Loucy (cell line): ENCODE measurements around the gene NTPCR.

Experiments used
- H2AFZ ChIP-seq: fragments of 200-600 bp; sonication (generic); 2 replicates; pipeline ENCODE4 v1.6.0; 2016; ENCODE audit warnings: antibody characterized with exemption, mild to moderate bottlenecking, low read length, moderate library complexity
- H3F3A ChIP-seq: fragments of 200-600 bp; 2 replicates; pipeline ENCODE4 v1.6.0; 2016; ENCODE audit warnings: antibody characterized with exemption, low read depth, mild to moderate bottlenecking
- H3K27me3 ChIP-seq: fragments of 200-600 bp; sonication (generic); 2 replicates; pipeline ENCODE4 v1.6.1; 2014; ENCODE audit warnings: low read length, mild to moderate bottlenecking; ENCODE audit not compliant: insufficient read depth, poor library complexity, severe bottlenecking
- H3K36me3 ChIP-seq: fragments of 200-600 bp; sonication (generic); 2 replicates; pipeline ENCODE4 v1.6.1; 2016; ENCODE audit warnings: low read length; ENCODE audit not compliant: insufficient read depth
- H3K4me1 ChIP-seq: fragments of 200-600 bp; sonication (generic); 2 replicates; pipeline ENCODE4 v1.5.1; 2014; ENCODE audit warnings: low read length, mild to moderate bottlenecking; ENCODE audit not compliant: insufficient read depth, poor library complexity, severe bottlenecking
- H3K4me2 ChIP-seq: fragments of 200-600 bp; sonication (generic); 2 replicates; pipeline ENCODE4 v1.6.0; 2014; ENCODE audit warnings: antibody characterized with exemption, low read length, low read depth, mild to moderate bottlenecking; ENCODE audit not compliant: poor library complexity, severe bottlenecking
- H3K4me3 ChIP-seq: fragments of 200-600 bp; sonication (generic); 2 replicates; pipeline ENCODE4 v1.5.1; 2014; ENCODE audit warnings: low read length, mild to moderate bottlenecking, mixed read lengths; ENCODE audit not compliant: poor library complexity, severe bottlenecking
- H3K79me2 ChIP-seq: fragments of 200-600 bp; sonication (generic); 2 replicates; pipeline ENCODE4 v1.6.1; 2014; ENCODE audit warnings: low read length; ENCODE audit not compliant: insufficient read depth
- H3K9ac ChIP-seq: fragments of 200-600 bp; sonication (generic); 2 replicates; pipeline ENCODE4 v1.6.0; 2014; ENCODE audit warnings: mild to moderate bottlenecking, low read depth, low read length, moderate library complexity; ENCODE audit not compliant: poor library complexity, severe bottlenecking
- H3K9me2 ChIP-seq: fragments of 200-600 bp; sonication (generic); replicated peaks from 2 replicates; pipeline ENCODE4 v1.6.1; 2016; ENCODE audit warnings: low read depth, low read length, mixed read lengths
- H3K9me3 ChIP-seq: fragments of 200-600 bp; sonication (generic); 2 replicates; pipeline ENCODE4 v1.6.1; 2014; ENCODE audit warnings: mild to moderate bottlenecking, antibody characterized with exemption, low read length, low read depth; ENCODE audit not compliant: insufficient read depth
- H4K20me1 ChIP-seq: fragments of 200-600 bp; sonication (generic); 2 replicates; pipeline ENCODE4 v1.6.0; 2014; ENCODE audit warnings: antibody characterized with exemption, low read length, mild to moderate bottlenecking; ENCODE audit not compliant: insufficient read depth, poor library complexity, severe bottlenecking
- EZH2phosphoT487 ChIP-seq: fragments of 200-600 bp; IDR thresholded peaks from 2 replicates; pipeline ENCODE4 v1.6.1; 2018; ENCODE audit warnings: antibody characterized with exemption, mild to moderate bottlenecking, moderate library complexity, borderline replicate concordance
- TF ChIP-seq, protein P1 (sequence below): fragments of 200-600 bp; sonication (generic); conservative IDR thresholded peaks from 2 replicates; pipeline ENCODE4 v1.5.1; 2014; ENCODE audit warnings: mild to moderate bottlenecking, antibody characterized with exemption, low read length

NTPCR gene

DNA sequence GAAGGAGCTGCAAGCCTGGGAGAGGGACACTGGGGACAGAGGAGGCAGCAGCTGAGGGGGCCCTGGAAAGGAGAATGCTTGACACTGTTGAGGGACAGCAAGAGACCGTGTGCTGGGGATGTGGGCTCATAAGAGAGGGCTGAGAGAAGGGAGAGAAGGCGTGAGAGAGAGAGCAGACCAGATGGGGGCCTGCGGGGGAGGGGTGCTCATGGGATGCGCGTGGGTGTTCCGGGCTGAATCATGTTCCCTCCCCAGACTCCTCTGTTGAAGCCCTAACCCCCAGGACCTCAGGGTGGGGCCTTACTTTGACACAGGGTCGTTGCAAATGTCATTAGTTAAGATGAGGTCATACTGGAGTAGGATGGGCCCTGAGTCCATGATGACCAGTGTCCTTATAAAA, 40.8 kb downstream of the NTPCR start:
- Histone ChIP-seq H4K20me1 (no peaks in the 10 kb centered on the region), H2AFZ (no peak overlapping the region), H3K4me2 (no peak overlapping the region), H3K36me3 (peaks cover 16% of the 10 kb centered on the region), H3F3A (no peaks in the 10 kb centered on the region), H3K27me3 (no peaks in the 10 kb centered on the region), H3K79me2 (no peaks in the 10 kb centered on the region), H3K9me2 (no peaks in the 10 kb centered on the region), H3K4me1 (peaks cover 10% of the 10 kb centered on the region), H3K4me3 (no peak overlapping the region), H3K9me3 (peaks cover 9% of the 10 kb centered on the region; the same call in 1 of the 2 replicates), H3K9ac (no peak overlapping the region)
- no peak for TF ChIP-seq EZH2phosphoT487
- TF ChIP-seq, protein P1, sequence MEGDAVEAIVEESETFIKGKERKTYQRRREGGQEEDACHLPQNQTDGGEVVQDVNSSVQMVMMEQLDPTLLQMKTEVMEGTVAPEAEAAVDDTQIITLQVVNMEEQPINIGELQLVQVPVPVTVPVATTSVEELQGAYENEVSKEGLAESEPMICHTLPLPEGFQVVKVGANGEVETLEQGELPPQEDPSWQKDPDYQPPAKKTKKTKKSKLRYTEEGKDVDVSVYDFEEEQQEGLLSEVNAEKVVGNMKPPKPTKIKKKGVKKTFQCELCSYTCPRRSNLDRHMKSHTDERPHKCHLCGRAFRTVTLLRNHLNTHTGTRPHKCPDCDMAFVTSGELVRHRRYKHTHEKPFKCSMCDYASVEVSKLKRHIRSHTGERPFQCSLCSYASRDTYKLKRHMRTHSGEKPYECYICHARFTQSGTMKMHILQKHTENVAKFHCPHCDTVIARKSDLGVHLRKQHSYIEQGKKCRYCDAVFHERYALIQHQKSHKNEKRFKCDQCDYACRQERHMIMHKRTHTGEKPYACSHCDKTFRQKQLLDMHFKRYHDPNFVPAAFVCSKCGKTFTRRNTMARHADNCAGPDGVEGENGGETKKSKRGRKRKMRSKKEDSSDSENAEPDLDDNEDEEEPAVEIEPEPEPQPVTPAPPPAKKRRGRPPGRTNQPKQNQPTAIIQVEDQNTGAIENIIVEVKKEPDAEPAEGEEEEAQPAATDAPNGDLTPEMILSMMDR = no peak

DNA sequence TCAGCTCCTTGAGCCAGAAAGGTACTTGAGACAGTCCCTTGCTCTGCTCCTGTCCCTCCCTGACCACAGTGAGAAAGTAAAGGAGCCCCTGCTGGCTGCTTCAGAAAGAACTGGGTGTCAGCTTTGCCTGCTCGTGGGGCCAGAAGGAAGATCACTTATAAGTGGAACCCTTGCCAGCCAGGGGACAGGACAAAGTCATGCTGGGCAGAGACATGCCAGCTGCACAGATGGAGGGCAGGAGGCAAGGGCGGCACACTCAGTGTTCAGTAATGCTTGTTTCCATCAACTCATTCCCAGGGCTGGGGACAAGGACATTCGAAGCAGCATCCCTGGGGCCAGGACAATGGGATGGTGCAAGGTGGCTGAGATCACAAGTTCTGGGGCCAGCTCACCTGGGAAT, 41.8 kb downstream of the NTPCR start:
- Histone ChIP-seq H3K4me3 (no peak overlapping the region), H3K36me3 (peaks cover 24% of the 10 kb centered on the region)

DNA sequence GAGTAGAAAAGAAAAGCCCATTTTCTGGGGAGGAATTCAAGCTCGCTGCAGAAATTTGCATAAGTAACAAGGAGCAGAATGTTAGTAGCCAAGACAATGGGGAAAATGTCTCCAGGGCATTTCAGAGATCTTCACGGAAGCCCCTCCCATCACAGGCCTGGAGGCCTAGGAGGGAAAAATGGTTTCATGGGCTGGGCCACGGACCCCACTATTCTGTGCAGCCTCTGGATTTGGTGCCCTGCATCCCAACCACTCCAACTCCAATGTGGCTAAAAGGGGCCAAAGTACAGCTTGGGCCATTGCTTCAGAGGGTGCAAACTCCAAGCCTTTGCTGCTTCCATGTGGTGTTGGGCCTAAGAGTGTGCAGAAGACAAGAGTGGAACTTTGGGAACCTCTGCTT, 43.1 kb downstream of the NTPCR start:
- Histone ChIP-seq H2AFZ (no peak overlapping the region), H3K27me3 (no peaks in the 10 kb centered on the region), H3K9ac (no peak overlapping the region), H3K79me2 (no peaks in the 10 kb centered on the region), H3K9me3 (peaks cover 9% of the 10 kb centered on the region; the same call in 1 of the 2 replicates), H3K36me3 (peaks cover 37% of the 10 kb centered on the region), H3F3A (no peaks in the 10 kb centered on the region), H3K4me3 (no peak overlapping the region), H3K4me1 (peaks cover 10% of the 10 kb centered on the region), H3K9me2 (no peaks in the 10 kb centered on the region), H4K20me1 (no peaks in the 10 kb centered on the region), H3K4me2 (no peak overlapping the region)
- TF ChIP-seq, protein P1 = no peak
- no peak for TF ChIP-seq EZH2phosphoT487

More for the DNA sequence above, 41.8 kb downstream of the NTPCR start:
- H3K9me3 ChIP-seq = peaks cover 9% of the 10 kb centered on the region; the same call in 1 of the 2 replicates
- H3K9me2 ChIP-seq = no peaks in the 10 kb centered on the region
- H3K9ac ChIP-seq = no peak overlapping the region
- H4K20me1 ChIP-seq = no peaks in the 10 kb centered on the region
- no peaks in the 10 kb centered on the region for H3K27me3 ChIP-seq
- H3K79me2 ChIP-seq = no peaks in the 10 kb centered on the region
- peaks cover 10% of the 10 kb centered on the region for H3K4me1 ChIP-seq
- H3K4me2 ChIP-seq = no peak overlapping the region
- H2AFZ ChIP-seq = no peak overlapping the region
- no peak for TF ChIP-seq EZH2phosphoT487
- TF ChIP-seq, protein P1 = no peak
- H3F3A ChIP-seq = no peaks in the 10 kb centered on the region
